MCF 10A (cell line): ENCODE measurements around the gene MXD4. TPM values are rescaled to one million over a fixed set of nuclear protein-coding genes. Genes with fewer than 3 reads are reported as not detected.

ENCODE experiments used
- BruUV-seq: library from RNA; stranded (reverse); fragments of 400-500 nt; replicated peaks from 2 replicates; lab custom pipeline; 2021; lab: Mats Ljungman, UMichigan
- CTCF ChIA-PET: fragments of 300-600 bp; sonication (Branson Sonifier 250); formaldehyde crosslinking; extraction: SDS; loops from one replicate; lab custom pipeline; 2021; ENCODE audit warnings: antibody characterized with exemption, inconsistent platforms; lab: Yijun Ruan, JAX
- POLR2A ChIA-PET: fragments of 300-600, 350-650 bp; sonication (Branson Sonifier 250); formaldehyde crosslinking; extraction: SDS; loops from one replicate; lab custom pipeline; 2020; ENCODE audit warnings: antibody characterized with exemption, inconsistent platforms; lab: Yijun Ruan, JAX
- DNase-seq: peaks from one replicate; pipeline ENCODE4 v3.0.0-alpha.2; 2018; ENCODE audit not compliant: unreplicated experiment
- H3K27ac Mint-ChIP-seq: one replicate; pipeline ENCODE4 v1.8.0; 2022; ENCODE audit warnings: mild to moderate bottlenecking, low read depth, mixed read lengths; ENCODE audit not compliant: unreplicated experiment
- H3K27me3 Mint-ChIP-seq: one replicate; pipeline ENCODE4 v1.8.0; 2022; ENCODE audit warnings: mixed read lengths; ENCODE audit not compliant: insufficient read depth, unreplicated experiment
- H3K36me3 Mint-ChIP-seq: one replicate; pipeline ENCODE4 v1.8.0; 2022; ENCODE audit warnings: mild to moderate bottlenecking, moderate library complexity, mixed read lengths; ENCODE audit not compliant: insufficient read depth, unreplicated experiment
- H3K4me1 Mint-ChIP-seq: one replicate; pipeline ENCODE4 v1.8.0; 2022; ENCODE audit warnings: mixed read lengths; ENCODE audit not compliant: insufficient read depth, unreplicated experiment
- H3K4me3 Mint-ChIP-seq: one replicate; pipeline ENCODE4 v1.8.0; 2022; ENCODE audit warnings: mild to moderate bottlenecking, moderate library complexity, mixed read lengths; ENCODE audit not compliant: unreplicated experiment
- H3K9me3 Mint-ChIP-seq: one replicate; pipeline ENCODE4 v1.8.0; 2022; ENCODE audit warnings: mixed read lengths; ENCODE audit not compliant: unreplicated experiment
- CTCF ChIP-seq: fragments of 200-600 bp; IDR thresholded peaks from one replicate; pipeline ENCODE4 v1.8.0; 2022; ENCODE audit warnings: antibody characterized with exemption, mild to moderate bottlenecking; ENCODE audit not compliant: unreplicated experiment
- intact Hi-C: fragments of 100-400 bp; cut with micrococcal nuclease; formaldehyde crosslinking; loops from 2 replicates; pipeline ENCODE4 v1.14.1; 2022
- total RNA-seq: library from RNA; stranded (reverse); gene quantifications from 2 replicates; pipeline ENCODE4 v1.2.3, GENCODE V29; 2022

Gene MXD4
- total RNA-seq, 1 experiment from 2014 or later = 50.2 TPM

DNA sequence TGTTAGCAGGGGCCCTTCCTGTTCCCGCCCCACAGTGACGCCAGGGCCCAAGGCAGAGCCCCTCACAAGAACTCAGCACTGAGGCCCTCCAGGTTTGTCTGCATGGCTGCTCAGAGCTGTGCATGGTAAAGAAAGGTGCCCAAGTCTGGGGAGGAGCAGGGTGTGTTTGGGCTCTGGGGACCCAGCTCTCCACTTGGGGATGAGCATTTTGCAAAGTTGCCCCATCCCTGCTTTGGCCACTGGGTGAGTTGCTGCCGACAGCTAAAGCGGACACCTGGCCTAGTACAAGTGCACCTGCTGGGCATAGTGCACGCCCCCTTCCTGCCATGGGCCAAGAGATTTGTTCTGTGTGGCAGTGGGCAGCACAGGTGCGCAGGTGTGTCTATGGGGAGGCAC, 2.0 kb upstream of the MXD4 start:
- peaks cover 8% of the 10 kb centered on the region for H3K4me1 Mint-ChIP-seq
- DNase-seq = no peak
- TF ChIP-seq CTCF = no peak
- intact Hi-C loops = loop anchor here (5.0 to 10.0 kb wide), 2 partner anchors 71 to 148 kb away; no protein-coding TSS in a partner anchor
- no peaks in the 10 kb centered on the region for H3K27me3 Mint-ChIP-seq
- ChIA-PET CTCF (interaction anchor here (0.6 kb wide), 2 partner anchors 202 to 530 kb away, joined by 3 read pairs; no protein-coding TSS in a partner anchor), POLR2A (interaction anchor here (1.0 to 4.5 kb wide), 2 partner anchors 24 to 31 kb away, joined by 3 to 54 read pairs; partner anchors contain the start of genes HAUS3 and POLN)
- H3K9me3 Mint-ChIP-seq = no peaks in the 10 kb centered on the region
- no TSS peak for BruUV-seq
- peak overlapping the region; percentile 73 for H3K4me3 Mint-ChIP-seq
- H3K27ac Mint-ChIP-seq = no peak overlapping the region
- H3K36me3 Mint-ChIP-seq = no peaks in the 10 kb centered on the region

DNA sequence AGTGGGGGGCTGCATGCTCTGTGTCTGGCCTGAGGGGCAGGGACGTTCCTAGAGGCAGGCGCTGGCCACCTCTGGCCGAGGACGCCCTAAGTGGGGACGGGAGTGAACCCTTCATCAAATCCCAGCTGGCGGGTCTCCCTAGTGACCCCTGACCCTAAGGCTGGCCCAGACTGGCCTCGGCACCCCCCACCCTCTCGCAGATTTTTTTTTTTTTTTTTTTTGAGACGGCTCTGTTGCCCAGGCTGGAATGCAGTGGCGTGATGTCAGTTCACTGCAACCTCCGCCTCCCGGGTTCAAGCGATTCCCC, 988 bp upstream of the MXD4 start:
- ChIA-PET CTCF (interaction anchor here (0.7 kb wide), 1 partner anchor 36 kb away, joined by 3 read pairs; no protein-coding TSS in a partner anchor), POLR2A (interaction anchor here (0.6 to 4.5 kb wide), 10 partner anchors 12 to 929 kb away, joined by 3 to 54 read pairs (median 6); partner anchors contain the start of genes CFAP99, HAUS3, POLN and RNF4)
- BruUV-seq = no TSS peak
- TF ChIP-seq CTCF = no peak
- Mint-ChIP-seq H3K4me1 (peaks cover 8% of the 10 kb centered on the region), H3K27ac (peak overlapping the region; percentile 77), H3K27me3 (no peaks in the 10 kb centered on the region), H3K4me3 (peak overlapping the region; percentile 73), H3K9me3 (no peaks in the 10 kb centered on the region), H3K36me3 (no peaks in the 10 kb centered on the region)
- no peak for DNase-seq
- intact Hi-C loops = loop anchor here (5.0 to 10.0 kb wide), 2 partner anchors 72 to 149 kb away; no protein-coding TSS in a partner anchor

DNA sequence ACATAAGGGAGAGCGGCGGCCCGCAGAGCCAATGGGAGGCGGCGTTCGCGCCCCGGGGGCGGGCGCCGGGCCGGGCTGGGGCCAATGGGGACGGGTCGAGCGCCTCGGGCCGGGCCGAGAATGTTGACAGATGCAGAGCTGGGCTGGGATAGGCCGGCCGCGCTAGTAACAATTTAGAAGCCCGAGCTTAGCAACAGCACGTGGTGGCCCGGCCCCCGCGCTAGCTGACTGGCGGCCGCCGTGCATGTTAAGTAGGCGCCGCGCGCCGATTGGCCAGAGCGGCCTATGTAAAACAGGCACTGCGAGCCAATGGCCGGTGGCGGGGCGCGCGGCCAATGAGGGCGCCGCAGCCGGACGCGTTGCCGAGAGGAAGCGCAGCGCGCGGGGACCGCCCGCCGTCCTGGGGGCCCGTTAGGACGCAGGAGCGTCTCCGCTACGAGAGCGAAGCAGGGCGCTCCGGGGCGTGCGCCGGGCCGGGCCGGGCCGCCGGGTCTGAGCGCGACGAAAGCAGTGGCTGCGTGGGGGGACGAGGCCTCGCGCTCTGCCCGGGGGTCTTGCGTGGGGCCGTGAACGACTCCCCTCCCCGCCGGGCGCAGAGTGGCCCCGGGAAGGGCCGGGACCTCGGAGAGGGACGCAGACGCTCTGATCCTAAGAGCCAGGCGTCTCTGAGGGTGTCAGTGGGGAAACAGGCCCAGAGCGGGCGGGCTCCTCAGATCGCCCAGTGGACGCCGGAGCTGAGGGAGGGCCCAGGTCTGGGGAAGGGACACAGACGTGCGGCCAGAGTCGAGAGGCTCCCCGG, 435 bp upstream of the MXD4 start:
- H3K4me1 Mint-ChIP-seq = peaks cover 8% of the 10 kb centered on the region
- H3K9me3 Mint-ChIP-seq = no peaks in the 10 kb centered on the region
- ChIA-PET POLR2A (interaction anchor here (0.5 to 4.5 kb wide), 27 partner anchors 12 to 673 kb away, joined by 3 to 54 read pairs (median 3); partner anchors contain the start of genes CFAP99, HAUS3, POLN and RNF4), CTCF (interaction anchor here (0.6 to 0.7 kb wide), 2 partner anchors 35 to 351 kb away, joined by 3 read pairs; no protein-coding TSS in a partner anchor)
- no TSS peak for BruUV-seq
- no peaks in the 10 kb centered on the region for H3K36me3 Mint-ChIP-seq
- peak overlapping the region; percentile 77 for H3K27ac Mint-ChIP-seq
- DNase-seq = peak; percentile 99
- TF ChIP-seq CTCF = no peak
- peak overlapping the region; percentile 73 for H3K4me3 Mint-ChIP-seq
- no peaks in the 10 kb centered on the region for H3K27me3 Mint-ChIP-seq
- intact Hi-C loops = loop anchor here (5.0 to 10.0 kb wide), 2 partner anchors 72 to 150 kb away; no protein-coding TSS in a partner anchor
